HG02970 (cell line): Measurements from ENCODE around the gene MZF1.
A peak's percentile ranks its signal among the peaks of the same experiment; 100 is the strongest.

Source experiments
- ATAC-seq: cut with Tn5 transposase; IDR thresholded peaks from one replicate; pipeline ENCODE4 v1.9.1; 2021; ENCODE audit warnings: mild to moderate bottlenecking, moderate library complexity, moderate number of reproducible peaks; ENCODE audit not compliant: unreplicated experiment, low FRiP score

Gene MZF1

GRCh38 chr19:58556622-58557220 is 16.4 kb downstream of the MZF1 start:
- no peak for ATAC-seq

GRCh38 chr19:58555920-58556621 is 17.1 kb downstream of the MZF1 start:
- no peak for ATAC-seq

- no peak for ATAC-seq
Measured at GRCh38 chr19:58555369-58555885, 17.7 kb downstream of the MZF1 start.

GRCh38 chr19:58554494-58555368 is 18.4 kb downstream of the MZF1 start, which contains the start of gene CHMP2A:
Gene CHMP2A (minus strand): TSS chr19:58555105. CDS start chr19:58554212, 893 bp downstream.
- no peak for ATAC-seq

- ATAC-seq: no peak
Measured at GRCh38 chr19:58553799-58554493, 19.2 kb downstream of the MZF1 start.

- ATAC-seq: no peak
Measured at GRCh38 chr19:58552655-58553054, 20.5 kb downstream of the MZF1 start.

- no peak for ATAC-seq
Measured at GRCh38 chr19:58551577-58552471, 21.3 kb downstream of the MZF1 start.

GRCh38 chr19:58551123-58551497 is 22.0 kb downstream of the MZF1 start:
- ATAC-seq: no peak

GRCh38 chr19:58550362-58551122 is 22.6 kb downstream of the MZF1 start:
- ATAC-seq: no peak

GRCh38 chr19:58549664-58550361 is 23.3 kb downstream of the MZF1 start:
- ATAC-seq: no peak

- ATAC-seq: no peak
Measured at GRCh38 chr19:58548859-58549663, 24.1 kb downstream of the MZF1 start.

GRCh38 chr19:58547323-58548312 is 25.5 kb downstream of the MZF1 start:
- no peak for ATAC-seq

- no peak for ATAC-seq
Measured at GRCh38 chr19:58546019-58546530, 27.1 kb downstream of the MZF1 start.

GRCh38 chr19:58545286-58546018 is 27.7 kb downstream of the MZF1 start:
- ATAC-seq: no peak

GRCh38 chr19:58544591-58545285 is 28.4 kb downstream of the MZF1 start:
- ATAC-seq: peak; percentile 50
